Peyer's patch (tissue), 4 donors: ENCODE measurements around the gene RERE.

Experiments
- POLR2A ChIP-seq, 2 donors: fragments of 450-650 bp; IDR thresholded peaks; one replicate each; pipeline ENCODE4 v1.5.1; 2017; ENCODE audit warnings: antibody characterized with exemption in 2 of 2, mild to moderate bottlenecking in 2 of 2, moderate library complexity in 2 of 2
- TF ChIP-seq, protein P1 (sequence below), 6 experiments: fragments of 450-650 bp in 4 of 6; fragments of 200-600 bp in 2 of 6; sonication (generic) in 1 of 6; IDR thresholded peaks; one replicate each; pipeline ENCODE4 v1.5.1; 2017 to 2019; ENCODE audit warnings: antibody characterized with exemption in 6 of 6, mild to moderate bottlenecking in 3 of 6, moderate library complexity in 1 of 6

DNA sequence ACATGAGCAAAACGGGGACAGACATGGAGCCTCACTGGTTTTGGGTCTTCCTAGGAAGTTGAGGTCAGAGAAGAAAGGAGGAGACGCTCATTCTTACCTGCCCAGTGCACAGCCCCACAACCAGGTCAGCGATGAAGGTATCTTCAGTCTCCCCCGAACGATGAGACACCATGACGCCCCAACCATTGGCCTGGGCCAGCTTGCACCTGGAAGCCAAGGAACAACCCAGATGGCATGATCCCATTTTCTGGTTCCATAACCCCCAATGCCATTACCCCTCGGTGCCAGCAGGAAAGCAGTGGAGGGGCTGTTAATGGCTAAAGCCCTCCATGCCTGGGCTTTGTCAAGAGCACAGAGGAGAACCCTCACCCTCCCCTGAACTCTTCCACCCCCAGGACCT lies 45.7 kb upstream of the RERE start:
- TF ChIP-seq, protein P1, sequence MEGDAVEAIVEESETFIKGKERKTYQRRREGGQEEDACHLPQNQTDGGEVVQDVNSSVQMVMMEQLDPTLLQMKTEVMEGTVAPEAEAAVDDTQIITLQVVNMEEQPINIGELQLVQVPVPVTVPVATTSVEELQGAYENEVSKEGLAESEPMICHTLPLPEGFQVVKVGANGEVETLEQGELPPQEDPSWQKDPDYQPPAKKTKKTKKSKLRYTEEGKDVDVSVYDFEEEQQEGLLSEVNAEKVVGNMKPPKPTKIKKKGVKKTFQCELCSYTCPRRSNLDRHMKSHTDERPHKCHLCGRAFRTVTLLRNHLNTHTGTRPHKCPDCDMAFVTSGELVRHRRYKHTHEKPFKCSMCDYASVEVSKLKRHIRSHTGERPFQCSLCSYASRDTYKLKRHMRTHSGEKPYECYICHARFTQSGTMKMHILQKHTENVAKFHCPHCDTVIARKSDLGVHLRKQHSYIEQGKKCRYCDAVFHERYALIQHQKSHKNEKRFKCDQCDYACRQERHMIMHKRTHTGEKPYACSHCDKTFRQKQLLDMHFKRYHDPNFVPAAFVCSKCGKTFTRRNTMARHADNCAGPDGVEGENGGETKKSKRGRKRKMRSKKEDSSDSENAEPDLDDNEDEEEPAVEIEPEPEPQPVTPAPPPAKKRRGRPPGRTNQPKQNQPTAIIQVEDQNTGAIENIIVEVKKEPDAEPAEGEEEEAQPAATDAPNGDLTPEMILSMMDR (IDR thresholded peaks at IDR 0.05), result no peak
- TF ChIP-seq POLR2A (IDR thresholded peaks at IDR 0.05), result no peak
